Calu3 (cell line): ENCODE results near the gene CAVIN3. TPM values are rescaled to one million over a fixed set of nuclear protein-coding genes. Genes with fewer than 3 reads are reported as not detected.

Experiments used
- BruUV-seq: library from RNA; stranded (reverse); fragments of 400-500 nt; replicated peaks from 2 replicates; lab custom pipeline; 2021; lab: Mats Ljungman, UMichigan
- CTCF ChIA-PET: fragments of 300-600 bp; sonication (Branson Sonifier 250); formaldehyde crosslinking; loops from one replicate; lab custom pipeline; 2022; ENCODE audit warnings: antibody characterized with exemption; lab: Charles Lee
- DNase-seq: peaks from one replicate; pipeline ENCODE4 v3.0.0; 2022
- H3K27ac Mint-ChIP-seq: one replicate; pipeline ENCODE4 v1.8.0; 2022; ENCODE audit warnings: mixed read lengths; ENCODE audit not compliant: unreplicated experiment
- H3K27me3 Mint-ChIP-seq: one replicate; pipeline ENCODE4 v1.8.0; 2022; ENCODE audit warnings: mixed read lengths; ENCODE audit not compliant: unreplicated experiment
- H3K36me3 Mint-ChIP-seq: one replicate; pipeline ENCODE4 v1.8.0; 2022; ENCODE audit warnings: mild to moderate bottlenecking, moderate library complexity, mixed read lengths; ENCODE audit not compliant: insufficient read depth, unreplicated experiment
- H3K4me1 Mint-ChIP-seq: one replicate; pipeline ENCODE4 v1.8.0; 2022; ENCODE audit warnings: mild to moderate bottlenecking, low read depth, mixed read lengths; ENCODE audit not compliant: unreplicated experiment
- H3K4me3 Mint-ChIP-seq: one replicate; pipeline ENCODE4 v1.8.0; 2022; ENCODE audit warnings: mild to moderate bottlenecking, low read depth, moderate library complexity, mixed read lengths; ENCODE audit not compliant: unreplicated experiment
- H3K9me3 Mint-ChIP-seq: one replicate; pipeline ENCODE4 v1.8.0; 2022; ENCODE audit warnings: low read depth, mixed read lengths; ENCODE audit not compliant: unreplicated experiment
- CTCF ChIP-seq: fragments of 200-600 bp; IDR thresholded peaks from one replicate; pipeline ENCODE4 v1.8.0; 2022; ENCODE audit warnings: antibody characterized with exemption; ENCODE audit not compliant: unreplicated experiment
- intact Hi-C: fragments of 100-400 bp; cut with micrococcal nuclease; formaldehyde crosslinking; loops from one replicate; pipeline ENCODE4 v1.10.0; 2022; ENCODE audit not compliant: unreplicated experiment
- total RNA-seq: library from RNA; stranded (reverse); gene quantifications from 2 replicates; pipeline ENCODE4 v1.2.3, GENCODE V29; 2022

CAVIN3 gene
- total RNA-seq, 1 experiment from 2014 or later: 26.4 TPM

GRCh38 chr11:6354651-6355485 lies 34.6 kb upstream of the CAVIN3 start:
- Mint-ChIP-seq H3K27ac (no peak overlapping the region), H3K4me3 (no peak overlapping the region), H3K27me3 (no peaks in the 10 kb centered on the region), H3K9me3 (no peaks in the 10 kb centered on the region), H3K36me3 (no peaks in the 10 kb centered on the region), H3K4me1 (peaks cover 22% of the 10 kb centered on the region)
- TF ChIP-seq CTCF: no peak
- DNase-seq: no peak
- BruUV-seq: no TSS peak
- CTCF ChIA-PET: interaction anchor here (1.1 to 3.2 kb wide), 6 partner anchors 8 to 362 kb away, joined by 3 to 33 read pairs (median 10); no protein-coding TSS in a partner anchor
- intact Hi-C loops: loop anchor here (1.0 to 5.0 kb wide), 4 partner anchors 38 to 1233 kb away; partner anchors contain the start of gene OR52E5

- Mint-ChIP-seq H3K36me3 (no peaks in the 10 kb centered on the region), H3K27ac (no peak overlapping the region), H3K4me1 (peaks cover 22% of the 10 kb centered on the region), H3K9me3 (no peaks in the 10 kb centered on the region), H3K4me3 (no peak overlapping the region), H3K27me3 (no peaks in the 10 kb centered on the region)
- TF ChIP-seq CTCF: peak; percentile 93
- intact Hi-C loops: loop anchor here (1.0 to 5.0 kb wide), 6 partner anchors 36 to 1231 kb away; partner anchors contain the start of gene OR52E5
- CTCF ChIA-PET: interaction anchor here (0.6 to 3.2 kb wide), 12 partner anchors 9 to 1137 kb away, joined by 3 to 33 read pairs (median 5); no protein-coding TSS in a partner anchor
- DNase-seq: peak; percentile 78
- no TSS peak for BruUV-seq
These were observed 33.2 kb upstream of the CAVIN3 start for GRCh38 chr11:6353367-6353987.

DNA sequence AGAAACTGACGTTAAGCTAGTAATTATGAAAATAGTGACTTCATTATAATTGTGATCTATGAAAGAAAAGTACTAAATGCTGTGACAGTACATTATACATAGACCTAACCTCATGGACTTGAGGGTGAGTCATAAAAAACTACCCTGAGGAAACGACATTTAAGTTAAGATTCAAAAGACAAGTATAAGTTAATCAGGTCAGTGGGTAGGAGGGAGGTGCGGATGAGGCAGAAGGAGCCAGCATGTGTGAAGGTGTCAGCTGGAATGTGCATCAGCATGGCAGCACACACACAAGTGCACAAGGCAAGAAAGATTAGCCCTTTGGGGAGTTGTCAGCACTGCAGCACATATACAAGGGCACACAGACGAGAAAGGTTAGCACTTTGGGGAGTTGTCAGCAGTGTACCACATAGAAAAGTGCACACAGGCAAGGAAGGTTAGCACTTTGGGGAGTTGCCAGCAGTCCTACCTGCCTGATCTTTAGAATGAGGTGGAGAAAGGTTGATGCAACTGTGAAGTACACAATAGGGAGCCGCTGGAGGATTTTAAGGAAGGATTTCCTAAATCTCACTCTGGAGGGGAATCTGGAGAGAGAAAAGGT lies 31.6 kb upstream of the CAVIN3 start:
- H3K36me3 Mint-ChIP-seq: no peaks in the 10 kb centered on the region
- peaks cover 17% of the 10 kb centered on the region for H3K4me1 Mint-ChIP-seq
- intact Hi-C loops: loop anchor here (2.0 to 5.0 kb wide), 4 partner anchors 35 to 1230 kb away; partner anchors contain the start of gene OR52E5
- DNase-seq: no peak
- no peak overlapping the region for H3K4me3 Mint-ChIP-seq
- no peaks in the 10 kb centered on the region for H3K27me3 Mint-ChIP-seq
- BruUV-seq: no TSS peak
- CTCF ChIA-PET: no interaction called here
- H3K27ac Mint-ChIP-seq: no peak overlapping the region
- H3K9me3 Mint-ChIP-seq: no peaks in the 10 kb centered on the region
- TF ChIP-seq CTCF: no peak

GRCh38 chr11:6350486-6350885 lies 30.2 kb upstream of the CAVIN3 start:
- intact Hi-C loops: loop anchor here (5.0 kb wide), 3 partner anchors 33 to 1228 kb away; partner anchors contain the start of gene OR52E5
- no peak for TF ChIP-seq CTCF
- Mint-ChIP-seq H3K4me1 (peaks cover 16% of the 10 kb centered on the region), H3K4me3 (no peak overlapping the region), H3K9me3 (no peaks in the 10 kb centered on the region), H3K27ac (no peak overlapping the region), H3K27me3 (no peaks in the 10 kb centered on the region), H3K36me3 (no peaks in the 10 kb centered on the region)
- no peak for DNase-seq
- CTCF ChIA-PET: interaction anchor here (1.1 kb wide), 1 partner anchor 13 kb away, joined by 5 read pairs; no protein-coding TSS in a partner anchor
- no TSS peak for BruUV-seq
